Measurements from ENCODE around the gene RPS6KA5.

DNA sequence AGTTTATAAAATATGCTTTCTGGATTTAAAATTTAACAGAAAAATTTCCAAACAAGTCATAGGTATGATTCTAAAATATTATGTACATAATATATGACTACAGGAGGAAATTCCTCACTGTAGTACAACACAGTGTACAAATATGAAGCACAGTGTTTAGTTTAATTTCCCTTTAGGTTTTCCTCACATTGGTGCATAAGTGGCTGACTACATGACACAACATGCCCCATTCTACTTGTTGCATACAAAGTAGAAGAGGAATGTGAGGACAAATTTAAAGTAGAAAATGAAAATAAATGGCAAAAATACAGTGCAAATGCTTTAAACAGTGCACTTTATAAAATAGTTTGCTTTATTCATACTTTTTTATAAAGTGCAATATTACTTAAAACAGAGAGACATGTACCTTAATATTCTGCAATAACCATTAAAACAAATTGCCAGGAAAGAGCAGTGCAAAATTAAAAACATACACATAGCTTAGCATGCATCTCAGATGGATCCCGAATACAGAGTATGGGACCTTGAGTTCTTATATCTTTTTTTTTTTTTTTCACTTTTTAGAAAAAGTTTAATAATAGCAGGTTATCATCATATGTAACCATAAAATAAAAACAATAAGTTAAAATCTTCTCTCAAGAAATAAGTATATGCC lies 189.4 kb downstream of the RPS6KA5 start:
- TF ChIP-seq, protein P1, sequence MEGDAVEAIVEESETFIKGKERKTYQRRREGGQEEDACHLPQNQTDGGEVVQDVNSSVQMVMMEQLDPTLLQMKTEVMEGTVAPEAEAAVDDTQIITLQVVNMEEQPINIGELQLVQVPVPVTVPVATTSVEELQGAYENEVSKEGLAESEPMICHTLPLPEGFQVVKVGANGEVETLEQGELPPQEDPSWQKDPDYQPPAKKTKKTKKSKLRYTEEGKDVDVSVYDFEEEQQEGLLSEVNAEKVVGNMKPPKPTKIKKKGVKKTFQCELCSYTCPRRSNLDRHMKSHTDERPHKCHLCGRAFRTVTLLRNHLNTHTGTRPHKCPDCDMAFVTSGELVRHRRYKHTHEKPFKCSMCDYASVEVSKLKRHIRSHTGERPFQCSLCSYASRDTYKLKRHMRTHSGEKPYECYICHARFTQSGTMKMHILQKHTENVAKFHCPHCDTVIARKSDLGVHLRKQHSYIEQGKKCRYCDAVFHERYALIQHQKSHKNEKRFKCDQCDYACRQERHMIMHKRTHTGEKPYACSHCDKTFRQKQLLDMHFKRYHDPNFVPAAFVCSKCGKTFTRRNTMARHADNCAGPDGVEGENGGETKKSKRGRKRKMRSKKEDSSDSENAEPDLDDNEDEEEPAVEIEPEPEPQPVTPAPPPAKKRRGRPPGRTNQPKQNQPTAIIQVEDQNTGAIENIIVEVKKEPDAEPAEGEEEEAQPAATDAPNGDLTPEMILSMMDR (IDR thresholded peaks at IDR 0.05), result no peak
- TF ChIP-seq ZFX (IDR thresholded peaks at IDR 0.05; ENCODE audit: borderline replicate concordance), result no peak
